GM12892 (cell line): ENCODE data around the gene SERTAD1.
A peak's percentile ranks its signal among the peaks of the same experiment; 100 is the strongest.
"Not testable (repeated sequence)": the region's sequence is repeated elsewhere in the genome, so short reads cannot be mapped to it uniquely, and the experiment has no call there.

Experiments used
- DNase-seq: peaks from one replicate; pipeline ENCODE4 v3.0.0; 2011; ENCODE audit not compliant: insufficient read length
- FAIRE-seq: peaks from 2 replicates; lab custom pipeline; 2011; peaks lifted over from hg19 to GRCh38; lab: Jason Lieb, UNC
- POLR2A ChIP-seq: IDR thresholded peaks from 2 replicates; pipeline ENCODE4 v1.6.1; 2011; ENCODE audit warnings: low read depth, low read length, control low read depth
- POLR2AphosphoS5 ChIP-seq: IDR thresholded peaks from 2 replicates; pipeline ENCODE4 v1.6.1; 2011; ENCODE audit warnings: low read depth, low read length, control low read depth
- TAF1 ChIP-seq: IDR thresholded peaks from 2 replicates; pipeline ENCODE4 v1.6.1; 2011; ENCODE audit warnings: low read depth, mild to moderate bottlenecking, control low read depth, low read length, borderline replicate concordance

SERTAD1 gene

DNA sequence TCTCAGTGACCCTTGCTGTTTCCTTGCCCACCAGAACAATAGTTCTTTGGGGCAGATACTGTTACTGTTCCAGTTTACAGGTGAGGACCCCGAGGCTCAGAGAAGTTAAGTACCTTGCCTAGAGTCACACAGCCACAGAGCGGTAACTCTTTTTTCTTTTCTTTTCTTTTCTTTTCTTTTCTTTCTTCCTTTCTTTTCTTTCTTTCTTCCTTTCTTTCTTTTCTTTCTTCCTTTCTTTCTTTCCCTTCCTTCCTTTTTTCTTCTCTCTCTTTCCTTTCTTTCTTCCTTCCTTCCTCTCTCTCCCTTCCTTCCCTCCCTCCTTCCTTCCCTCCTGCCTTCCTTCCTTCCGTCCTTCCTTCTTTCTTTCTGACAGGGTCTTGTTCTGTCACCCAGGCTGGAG lies 7.8 kb downstream of the SERTAD1 start:
- no peak for TF ChIP-seq TAF1
- FAIRE-seq (no peak), DNase-seq (no peak)

DNA sequence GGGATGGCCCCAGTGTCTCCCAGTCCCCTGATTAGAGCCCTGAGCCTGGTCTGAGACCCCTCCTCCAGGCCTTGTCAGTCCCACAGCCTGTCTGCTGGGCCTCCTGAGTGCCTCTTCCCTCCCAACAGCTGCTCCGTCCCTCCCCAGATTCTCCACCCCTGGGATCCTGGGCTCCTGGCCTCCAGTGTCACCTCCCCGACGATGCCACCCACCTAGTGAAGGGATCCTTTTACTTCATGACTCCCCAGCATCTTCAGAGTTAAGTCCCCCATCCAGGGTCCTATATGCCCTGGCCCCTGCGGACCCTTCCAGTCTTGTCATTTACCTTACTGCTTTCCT lies 8.2 kb downstream of the SERTAD1 start:
- FAIRE-seq (no peak), DNase-seq (no peak)
- TF ChIP-seq TAF1, result no peak
- no peak for TF ChIP-seq POLR2A

DNA sequence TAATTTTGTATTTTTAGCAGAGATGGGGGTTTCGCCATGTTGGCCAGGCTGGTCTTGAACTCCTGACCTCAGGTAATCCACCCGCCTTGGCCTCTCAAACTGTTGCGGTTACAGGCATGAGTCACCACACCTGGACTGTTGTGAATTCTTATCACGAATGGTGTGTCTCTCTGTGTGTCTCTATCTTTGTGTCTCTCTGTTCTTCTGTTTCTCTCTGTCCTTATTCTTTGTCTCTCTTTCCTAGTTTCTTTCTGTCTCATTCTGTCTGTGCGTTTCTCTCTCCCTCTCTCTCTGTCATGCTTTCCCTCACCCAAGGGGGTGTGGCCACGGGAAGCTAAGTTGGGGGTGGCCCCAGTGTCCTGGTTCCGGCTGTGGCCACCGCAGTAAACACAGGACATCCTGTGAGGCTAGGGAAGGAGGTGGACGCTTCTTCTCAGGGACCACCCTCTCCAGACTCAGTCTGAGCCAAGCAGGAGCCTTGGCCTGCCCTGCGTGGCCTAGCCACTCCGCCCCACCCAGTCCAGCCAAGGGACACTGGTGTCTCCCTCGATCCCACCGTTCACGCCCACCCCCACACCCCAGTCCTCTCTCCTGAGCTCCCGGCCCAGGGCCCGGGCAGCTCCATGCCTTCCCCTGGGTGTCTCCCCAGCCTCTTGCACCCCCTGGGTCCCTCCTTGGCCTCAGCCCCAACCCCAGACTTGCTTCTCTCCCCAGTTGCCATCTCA lies 8.7 kb downstream of the SERTAD1 start:
- TF ChIP-seq TAF1, result no peak
- peak; percentile 41; the same call in 1 of the 2 replicates for TF ChIP-seq POLR2A
- no peak for TF ChIP-seq POLR2AphosphoS5
- FAIRE-seq (peak; percentile 86), DNase-seq (no peak)

DNA sequence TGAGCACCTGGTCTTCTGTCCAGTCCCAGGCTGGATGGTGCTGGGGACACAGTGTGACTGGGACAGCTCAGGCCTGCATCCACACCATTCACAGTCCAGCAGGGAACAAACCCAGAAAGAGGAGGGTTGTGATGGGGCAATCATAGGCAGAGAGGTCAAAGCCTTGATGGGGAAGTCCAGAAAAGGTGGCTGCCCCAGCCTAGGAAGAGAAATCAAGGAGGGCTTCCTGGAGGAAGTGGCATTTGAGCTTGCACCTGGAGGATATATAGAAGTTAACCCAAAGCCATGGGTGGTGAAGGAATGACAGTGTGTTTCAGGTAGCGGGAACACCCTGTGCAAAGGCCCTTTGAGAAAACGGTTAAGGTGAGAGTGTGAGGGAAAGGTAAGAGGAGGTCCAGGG lies 10.0 kb downstream of the SERTAD1 start:
- peak; percentile 24 for FAIRE-seq

DNA sequence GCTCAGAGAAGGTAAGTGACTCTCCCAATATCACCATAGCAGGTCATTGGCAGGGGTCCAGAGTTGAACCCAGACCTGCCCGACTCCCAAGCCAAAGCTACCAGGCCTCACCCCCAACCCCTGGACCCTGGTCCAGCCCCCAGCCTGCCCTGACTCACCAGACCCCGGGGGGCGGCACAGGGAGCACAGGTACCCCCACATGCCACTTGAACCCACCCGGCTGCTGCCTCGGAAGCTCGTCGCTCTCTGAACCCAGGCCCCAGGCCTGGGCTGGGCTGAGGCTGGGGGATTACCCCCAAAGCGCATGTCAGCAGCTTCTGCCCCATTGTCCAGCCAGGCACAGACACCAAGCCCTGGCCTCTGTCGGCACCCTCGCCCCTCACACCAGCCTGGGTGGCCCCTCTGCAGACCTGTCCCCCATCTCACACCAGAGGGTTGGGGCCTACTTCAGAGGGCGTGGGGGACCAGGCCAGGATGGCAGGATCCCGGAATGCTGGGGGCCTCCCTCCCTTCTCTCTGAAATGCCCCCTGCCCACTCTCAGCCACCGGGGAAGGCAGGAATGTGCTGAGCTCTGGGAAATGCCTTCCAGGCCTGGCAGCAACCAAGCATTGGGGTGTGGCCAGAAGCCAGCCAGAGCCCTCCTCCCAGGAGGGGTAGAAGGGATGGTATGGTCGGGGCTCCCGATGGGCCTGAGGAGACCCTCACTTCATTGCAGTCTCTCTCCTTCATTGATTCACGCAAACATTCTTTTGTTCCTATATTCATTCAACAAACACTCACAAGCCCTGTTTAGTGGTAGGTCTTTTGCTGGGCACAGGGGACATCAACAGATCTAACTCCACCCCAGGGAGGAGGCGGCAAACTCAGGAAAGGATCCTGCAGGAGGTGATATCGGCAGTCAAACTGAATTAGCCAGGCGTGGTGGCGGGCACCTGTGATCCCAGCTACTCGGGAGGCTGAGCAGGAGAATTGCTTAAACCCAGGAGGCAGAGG lies 11.0 kb downstream of the SERTAD1 start:
- FAIRE-seq, result no peak
- no peak for TF ChIP-seq POLR2AphosphoS5
- no peak for TF ChIP-seq POLR2A
- no peak for TF ChIP-seq TAF1
- no peak for DNase-seq

More for the DNA sequence above, 10.0 kb downstream of the SERTAD1 start:
- no peak for TF ChIP-seq TAF1
- no peak for TF ChIP-seq POLR2AphosphoS5
- no peak for TF ChIP-seq POLR2A
- DNase-seq, result no peak

DNA sequence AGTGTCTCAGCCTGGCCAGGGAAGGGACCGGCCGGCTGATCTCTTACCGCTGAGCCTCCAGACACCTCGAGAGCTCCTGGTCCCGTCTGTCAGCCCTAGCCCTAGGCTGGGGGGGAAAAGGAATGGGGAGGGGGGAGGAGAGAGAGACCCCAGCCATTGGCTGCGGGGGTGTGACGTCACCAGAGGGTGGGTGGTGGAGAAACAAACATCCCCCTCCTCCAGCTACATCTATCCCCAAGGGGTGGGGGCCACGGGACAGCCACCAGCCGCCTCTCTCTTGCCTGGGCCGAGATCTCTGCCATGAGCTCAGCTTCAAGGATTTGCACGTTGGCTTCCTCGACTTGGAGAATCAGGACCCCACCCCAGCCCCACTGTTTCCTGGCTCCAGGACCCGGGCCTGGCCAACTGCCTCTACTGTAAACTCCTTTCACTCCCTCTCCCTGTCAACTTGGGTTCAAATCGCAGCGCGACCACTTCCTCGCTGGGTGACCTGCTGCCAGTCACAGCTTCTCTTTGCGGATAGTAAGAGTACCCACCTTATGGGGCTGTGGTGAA lies 12.4 kb downstream of the SERTAD1 start, which contains the start of gene PRX:
TSS of gene PRX (minus strand) at position 88 of the 555 bp plus-strand sequence. CDS start 5,446 bp downstream, outside the sequence.
- DNase-seq, result no peak
- FAIRE-seq, result no peak
- no peak for TF ChIP-seq POLR2A
- TF ChIP-seq TAF1, result no peak
- TF ChIP-seq POLR2AphosphoS5, result no peak

DNA sequence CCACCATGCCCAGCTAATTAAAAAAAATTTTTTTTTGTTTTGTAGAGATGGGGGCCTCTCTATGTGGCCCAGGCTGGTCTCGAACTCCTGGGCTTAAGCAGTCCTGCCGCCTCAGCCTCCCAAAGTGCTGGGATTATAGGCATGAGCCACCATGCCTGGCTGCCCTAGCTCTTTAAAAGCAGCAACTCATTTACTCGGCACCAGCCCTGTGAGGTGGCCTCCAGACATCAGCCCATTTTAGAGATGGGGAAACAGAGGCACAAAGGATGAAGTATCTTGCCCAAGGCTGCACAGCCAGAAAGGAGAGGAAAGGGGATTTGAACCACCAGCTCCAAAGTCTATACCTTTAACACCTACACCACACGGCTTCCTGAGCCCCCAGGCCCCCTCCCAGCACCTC lies 12.9 kb downstream of the SERTAD1 start:
- FAIRE-seq, result no peak
- TF ChIP-seq POLR2AphosphoS5 (no peak), TAF1 (no peak)

DNA sequence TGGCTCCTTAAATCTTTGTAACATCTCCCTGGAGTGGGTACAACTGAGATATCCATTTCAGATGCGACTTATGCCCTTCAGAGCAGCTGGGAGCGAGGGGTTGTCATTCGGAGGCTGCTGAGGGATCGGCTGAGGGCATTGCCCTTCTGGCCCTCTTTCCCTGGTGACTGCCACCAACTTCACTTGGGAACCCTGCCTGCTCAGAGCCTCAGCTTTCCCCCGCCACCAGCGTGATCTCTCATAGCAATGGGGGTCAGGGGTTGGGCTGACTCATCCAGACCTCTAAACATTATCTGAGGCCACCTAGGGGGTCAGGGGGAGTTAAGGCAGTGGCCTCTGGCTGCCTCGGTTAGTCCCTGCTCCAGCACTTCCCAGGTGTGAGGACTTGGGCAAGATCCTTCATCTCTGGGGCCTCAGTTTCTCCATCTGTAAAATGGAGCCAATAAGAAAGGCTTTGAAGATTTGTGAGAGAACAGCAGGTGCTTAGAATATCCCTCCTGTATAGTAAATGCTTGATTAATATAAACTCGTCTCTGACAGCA lies 13.8 kb downstream of the SERTAD1 start:
- TF ChIP-seq POLR2A, result no peak
- no peak for TF ChIP-seq POLR2AphosphoS5
- TF ChIP-seq TAF1, result no peak
- FAIRE-seq, result peak; percentile 9
- no peak for DNase-seq

More for the DNA sequence above, 12.9 kb downstream of the SERTAD1 start:
- no peak for DNase-seq

DNA sequence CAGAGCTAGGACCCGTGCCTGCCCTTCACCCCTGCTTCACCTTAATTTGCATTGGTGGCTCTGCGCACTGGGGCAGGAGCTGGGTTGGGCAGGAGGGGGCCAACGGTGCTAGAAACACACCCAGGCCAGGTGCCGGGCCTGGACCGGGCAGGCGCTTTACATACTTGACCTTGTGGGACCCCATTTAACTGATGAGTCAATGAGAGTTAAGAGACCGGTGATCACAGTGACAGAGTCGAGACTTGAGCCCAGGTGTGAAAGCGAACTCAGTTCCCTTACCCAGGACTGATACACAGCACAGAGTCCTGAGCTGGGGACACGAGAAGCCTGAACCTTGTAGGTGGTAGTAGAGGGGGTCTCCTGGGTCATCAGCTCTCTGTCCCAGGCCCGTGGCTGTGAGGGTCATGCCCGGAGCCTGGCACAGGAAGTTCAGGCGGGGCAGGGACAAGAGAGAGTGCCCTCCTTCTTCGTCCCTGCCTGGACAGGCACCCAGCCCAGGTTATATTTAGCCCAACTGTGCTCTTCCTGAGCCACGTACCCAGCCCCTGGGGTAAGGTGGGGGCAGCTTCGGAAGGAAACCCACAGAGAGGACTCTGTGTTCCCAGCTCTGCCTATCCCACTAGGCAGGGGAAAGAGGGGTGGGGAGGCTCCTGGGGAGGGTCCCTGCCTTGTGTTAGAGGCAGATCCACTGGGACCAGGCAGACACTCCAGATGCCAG lies 14.5 kb downstream of the SERTAD1 start:
- peak; percentile 72 for FAIRE-seq

DNA sequence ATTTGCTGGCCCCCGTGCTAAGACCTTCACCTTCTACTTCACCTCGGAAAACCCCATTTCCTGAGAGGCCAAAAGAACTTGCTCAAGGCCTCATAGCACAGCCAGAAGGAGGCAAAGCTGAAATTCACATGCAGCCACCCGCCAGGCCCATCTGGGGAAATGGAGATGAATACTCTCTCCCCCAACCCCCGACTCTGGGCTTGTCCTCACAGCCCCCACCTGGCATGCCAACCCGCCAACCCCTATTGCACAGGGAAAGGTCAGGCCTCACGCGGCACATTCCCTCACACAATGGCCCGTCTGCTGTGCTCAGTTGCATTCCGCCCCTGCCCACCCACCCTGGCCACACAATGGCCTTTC lies 15.8 kb downstream of the SERTAD1 start:
- DNase-seq, result no peak
- TF ChIP-seq POLR2A (no peak), TAF1 (no peak), POLR2AphosphoS5 (no peak)
- FAIRE-seq, result peak; percentile 80

More for the DNA sequence above, 14.5 kb downstream of the SERTAD1 start:
- TF ChIP-seq POLR2A (no peak), POLR2AphosphoS5 (no peak; the same call in 1 of the 2 replicates), TAF1 (no peak)
- no peak for DNase-seq

DNA sequence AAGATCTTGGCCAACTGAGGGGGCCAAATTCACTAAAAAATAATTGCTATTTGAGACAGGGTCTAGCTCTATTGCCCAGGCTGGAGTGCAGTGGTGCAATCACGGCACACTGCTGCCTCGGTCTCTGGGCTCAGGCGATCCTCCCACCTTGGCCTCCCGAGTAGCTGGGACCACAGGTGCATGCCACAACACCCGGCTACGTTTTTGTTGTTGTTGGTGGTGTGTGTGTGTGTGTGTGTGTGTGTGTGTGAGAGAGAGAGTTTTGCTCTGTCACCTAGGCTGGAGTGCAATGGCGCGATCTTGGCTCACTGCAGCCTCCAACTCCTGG lies 17.2 kb downstream of the SERTAD1 start:
- not testable (repeated sequence) for DNase-seq, FAIRE-seq

DNA sequence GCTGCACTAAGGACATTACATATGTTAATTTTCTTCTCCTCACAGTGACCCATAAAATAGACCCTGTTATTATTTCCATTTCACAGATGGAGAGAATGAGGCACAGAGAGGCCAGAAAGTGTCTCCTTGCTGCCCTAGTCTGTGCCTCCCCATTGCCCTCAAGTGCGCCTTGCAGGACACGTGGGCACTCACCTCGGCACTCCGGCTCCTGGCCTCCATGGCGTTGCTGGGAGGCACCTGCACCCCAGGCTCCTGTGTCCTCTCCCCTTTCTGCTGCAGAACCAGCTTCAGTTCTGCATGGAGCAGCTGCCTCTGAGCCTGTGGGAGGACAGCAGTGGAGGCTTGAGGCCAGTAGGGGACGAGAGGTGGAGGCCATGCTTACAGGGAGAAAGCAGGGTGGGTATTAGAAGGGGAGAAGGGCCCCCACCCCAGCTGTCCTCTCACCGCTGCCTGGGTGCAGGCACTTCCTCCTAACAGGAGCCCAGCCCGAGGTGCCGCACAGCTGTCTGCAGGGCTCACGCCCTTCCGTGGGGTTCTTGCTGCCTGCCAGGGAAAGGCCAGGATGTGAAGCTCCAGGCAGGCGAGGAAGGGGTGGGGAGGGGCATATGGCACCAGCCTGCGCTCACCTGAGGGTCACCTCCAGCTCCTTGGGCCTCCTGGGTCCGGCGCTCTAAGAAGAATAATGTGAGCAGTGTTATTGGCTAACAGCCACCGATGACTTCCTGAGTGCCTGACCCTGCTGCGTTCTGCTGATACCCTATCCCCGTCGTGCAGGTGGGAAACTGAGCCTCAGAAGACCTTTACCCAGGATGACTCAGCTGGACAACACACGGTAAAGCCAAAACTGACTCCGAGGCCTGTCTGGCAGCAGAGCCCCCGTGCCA lies 17.8 kb downstream of the SERTAD1 start:
- FAIRE-seq (no peak), DNase-seq (no peak)
- TF ChIP-seq TAF1 (no peak), POLR2AphosphoS5 (no peak), POLR2A (no peak)
